ENCODE measurements around the gene ITGAE.

The ITGAE gene

GRCh38 chr17:3828852-3829232 is 27.9 kb upstream of the ITGAE start:
- no peak for DNase-seq (ENCODE audit: low spot score)
- in situ Hi-C loops (cut with MboI; ENCODE audit: low sequenced_read_pairs, unreplicated experiment): no loop called here
- no peak for TF ChIP-seq CTCF (IDR thresholded peaks at IDR 0.05; ENCODE audit: borderline replicate concordance, control extremely low read depth, extremely low read depth, insufficient read depth, missing control alignments)

GRCh38 chr17:3828151-3828851 is 27.3 kb upstream of the ITGAE start:
- in situ Hi-C loops (cut with MboI; ENCODE audit: low sequenced_read_pairs, unreplicated experiment): no loop called here
- no peak for TF ChIP-seq CTCF (IDR thresholded peaks at IDR 0.05; ENCODE audit: borderline replicate concordance, control extremely low read depth, extremely low read depth, insufficient read depth, missing control alignments)
- no peak for DNase-seq (ENCODE audit: low spot score)

GRCh38 chr17:3827124-3827773 is 26.3 kb upstream of the ITGAE start:
- TF ChIP-seq CTCF (IDR thresholded peaks at IDR 0.05; ENCODE audit: borderline replicate concordance, control extremely low read depth, extremely low read depth, insufficient read depth, missing control alignments): peak; percentile 67
- peak; percentile 74 for DNase-seq (ENCODE audit: low spot score)
- in situ Hi-C loops (cut with MboI; ENCODE audit: low sequenced_read_pairs, unreplicated experiment): no loop called here

GRCh38 chr17:3826191-3826590 is 25.2 kb upstream of the ITGAE start:
- DNase-seq (ENCODE audit: low spot score): no peak
- in situ Hi-C loops (cut with MboI; ENCODE audit: low sequenced_read_pairs, unreplicated experiment): no loop called here
- TF ChIP-seq CTCF (IDR thresholded peaks at IDR 0.05; ENCODE audit: borderline replicate concordance, control extremely low read depth, extremely low read depth, insufficient read depth, missing control alignments): no peak

GRCh38 chr17:3821101-3821500 is 20.1 kb upstream of the ITGAE start:
- DNase-seq (ENCODE audit: low spot score): no peak
- in situ Hi-C loops (cut with MboI; ENCODE audit: low sequenced_read_pairs, unreplicated experiment): loop anchor here (5.0 kb wide), 1 partner anchor 79 kb away; no protein-coding TSS in a partner anchor
- no peak for TF ChIP-seq CTCF (IDR thresholded peaks at IDR 0.05; ENCODE audit: borderline replicate concordance, control extremely low read depth, extremely low read depth, insufficient read depth, missing control alignments)

- in situ Hi-C loops (cut with MboI; ENCODE audit: low sequenced_read_pairs, unreplicated experiment): no loop called here
Measured at GRCh38 chr17:3818786-3819185, 17.8 kb upstream of the ITGAE start.

More at GRCh38 chr17:3818786-3819185, 17.8 kb upstream of the ITGAE start:
- no peak for TF ChIP-seq CTCF (IDR thresholded peaks at IDR 0.05; ENCODE audit: borderline replicate concordance, control extremely low read depth, extremely low read depth, insufficient read depth, missing control alignments)
- DNase-seq (ENCODE audit: low spot score): no peak

Data from GM13976 (cell line).